Left kidney (tissue), 2 donors: Measurements from ENCODE around the gene DYNLT4. TPM values are rescaled to one million over a fixed set of nuclear protein-coding genes. Genes with fewer than 3 reads are reported as not detected.

Experiments used
- DNase-seq: peaks from one replicate; pipeline ENCODE4 v3.0.0-alpha.2; 2013
- polyA plus RNA-seq: library from polyadenylated mRNA; unstranded; fragments of 120-200 nt; gene quantifications from one replicate; pipeline ENCODE4 v1.2.1, GENCODE V29; 2013; ENCODE audit not compliant: insufficient read length

The DYNLT4 gene
- polyA plus RNA-seq, 1 donor = not detected

DNA sequence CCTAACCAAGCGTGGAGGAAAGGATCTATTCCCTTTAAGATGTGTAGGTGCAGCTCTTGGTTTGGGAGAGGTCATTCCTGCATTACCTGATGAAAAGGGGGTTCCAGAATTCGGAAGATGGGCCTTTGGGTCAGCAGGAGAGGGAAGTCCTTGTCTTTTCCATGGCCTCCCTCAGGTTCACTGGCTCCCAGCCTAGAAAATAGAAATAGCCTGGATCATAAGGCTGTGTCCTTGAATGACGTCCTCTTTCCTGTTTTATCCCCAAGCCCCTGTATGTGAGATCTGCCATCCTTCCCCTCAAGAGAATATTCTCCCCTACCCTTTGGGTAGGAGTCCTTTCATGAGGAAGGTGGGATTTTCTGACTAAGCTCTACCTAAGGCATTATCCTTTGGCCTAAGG is 46.3 kb downstream of the DYNLT4 start:
- DNase-seq = no peak

DNA sequence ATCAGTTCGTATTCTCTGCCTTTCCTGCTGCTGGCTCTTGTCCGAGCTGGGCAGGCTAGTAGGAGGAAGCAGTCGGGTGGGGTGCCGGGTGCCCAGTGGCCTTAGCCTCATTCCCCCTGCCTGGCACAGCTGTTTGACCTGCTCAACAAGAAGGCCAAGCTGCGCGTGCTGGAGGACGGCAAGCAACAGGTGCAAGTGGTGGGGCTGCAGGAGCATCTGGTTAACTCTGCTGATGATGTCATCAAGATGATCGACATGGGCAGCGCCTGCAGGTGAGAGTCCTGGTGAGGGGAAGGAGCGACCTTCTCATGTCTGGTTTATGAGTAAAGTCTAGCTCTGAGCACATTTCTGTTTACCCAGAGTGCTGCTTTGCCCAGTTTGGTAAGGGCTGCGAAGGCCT is 48.1 kb downstream of the DYNLT4 start:
- DNase-seq = no peak

DNA sequence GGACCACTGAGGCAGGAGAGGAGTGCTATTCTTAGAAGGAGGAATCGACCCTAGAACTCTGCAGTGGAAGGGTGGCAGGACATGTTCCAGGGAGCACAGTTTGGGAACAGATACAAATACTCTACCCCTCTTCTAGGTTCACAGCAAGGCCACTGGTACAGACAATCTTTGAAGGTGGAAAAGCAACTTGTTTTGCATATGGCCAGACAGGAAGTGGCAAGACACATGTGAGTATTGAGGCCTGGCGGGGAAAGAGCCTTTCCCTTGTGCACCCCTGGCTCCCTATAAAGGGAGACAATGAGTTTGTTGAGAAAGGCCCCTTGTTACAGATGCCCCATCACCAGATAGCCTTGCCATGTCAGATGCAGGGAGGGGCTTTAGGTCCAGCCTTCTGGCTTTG is 49.7 kb downstream of the DYNLT4 start:
- no peak for DNase-seq

Other genes with a start within 250 kb of the DYNLT4 start
- 11.7 TPM for gene TMEM53, start 132.9 kb downstream of the DYNLT4 start, polyA plus RNA-seq
- gene ARMH1, start 132.6 kb downstream of the DYNLT4 start, polyA plus RNA-seq = 7.3 TPM
- 1.9 TPM for gene RNU5D-1, start 76.2 kb downstream of the DYNLT4 start, polyA plus RNA-seq
- 38.8 TPM for gene KIF2C, start 67.5 kb downstream of the DYNLT4 start, polyA plus RNA-seq
- 1,947 TPM for gene RPS8, start 31.8 kb downstream of the DYNLT4 start, polyA plus RNA-seq
- 0.96 TPM for gene BEST4, start 19.2 kb downstream of the DYNLT4 start, polyA plus RNA-seq
- 5.9 TPM for gene PLK3, start 7.0 kb downstream of the DYNLT4 start, polyA plus RNA-seq
- 20.9 TPM for gene BTBD19, start 1.2 kb upstream of the DYNLT4 start, polyA plus RNA-seq
- 5.4 TPM for gene PTCH2, start 35.9 kb upstream of the DYNLT4 start, polyA plus RNA-seq
- gene EIF2B3, start 179.2 kb upstream of the DYNLT4 start, polyA plus RNA-seq = 38.6 TPM
- gene HECTD3, start 204.0 kb upstream of the DYNLT4 start, polyA plus RNA-seq = 37.1 TPM
- 104 TPM for gene UROD, start 204.9 kb upstream of the DYNLT4 start, polyA plus RNA-seq